Stomach (tissue), 9 donors: ENCODE data around the gene ETHE1. TPM values are rescaled to one million over a fixed set of nuclear protein-coding genes. Genes with fewer than 3 reads are reported as not detected.

Source experiments
- DNase-seq, 2 donors: peaks; one replicate each; pipeline versions ENCODE4 v3.0.0 to v3.0.0-alpha.2; 2013 to 2019
- H3K27ac ChIP-seq, 5 donors: fragments of 200-600 bp in 4 of 5; sonication (generic) in 4 of 5; one replicate each; pipeline ENCODE4 v1.5.1; 2013 to 2019; ENCODE audit warnings: mild to moderate bottlenecking in 1 of 5, moderate library complexity in 1 of 5
- H3K27me3 ChIP-seq, 3 donors: fragments of 200-600 bp; sonication (generic); one replicate each; pipeline ENCODE4 v1.5.1; 2017 to 2019; ENCODE audit warnings: mixed run types in 1 of 3
- H3K36me3 ChIP-seq, 4 donors: fragments of 200-600 bp; sonication (generic); 1 replicate in 3 of 4; 2 replicates in 1 of 4; pipeline ENCODE4 v1.5.1; 2016 to 2019
- H3K4me1 ChIP-seq, 4 donors: fragments of 200-600 bp; sonication (generic); one replicate each; pipeline ENCODE4 v1.5.1; 2016 to 2019
- H3K4me3 ChIP-seq, 4 donors: fragments of 200-600 bp; sonication (generic) in 3 of 4; one replicate each; pipeline ENCODE4 v1.5.1; 2016 to 2019; ENCODE audit warnings: mild to moderate bottlenecking in 1 of 4
- H3K9me3 ChIP-seq, 4 donors: fragments of 200-600 bp; sonication (generic); one replicate each; pipeline ENCODE4 v1.5.1; 2016 to 2019
- EP300 ChIP-seq: sonication (generic); formaldehyde crosslinking; IDR thresholded peaks from one replicate; pipeline ENCODE4 v1.6.1; 2017; ENCODE audit warnings: antibody characterized with exemption
- POLR2A ChIP-seq, 4 donors: fragments of 450-650 bp; IDR thresholded peaks; one replicate each; pipeline ENCODE4 v1.6.1; 2016; ENCODE audit warnings: antibody characterized with exemption in 4 of 4, control low read depth in 2 of 4, mild to moderate bottlenecking in 1 of 4, moderate library complexity in 1 of 4
- POLR2AphosphoS5 ChIP-seq, 3 donors: sonication (generic); formaldehyde crosslinking; IDR thresholded peaks; one replicate each; pipeline ENCODE4 v1.6.1; 2016; ENCODE audit warnings: antibody characterized with exemption in 3 of 3
- WGBS, 5 donors: extraction: QIAGEN DNeasy Blood & Tissue Kit in 3 of 5; methylation state at CpG; one replicate each; pipeline versions ENCODE4 v1.1.5 to v1.1.7; 2013 to 2018; 5-methylcytosine and 5-hydroxymethylcytosine counted together
- intact Hi-C: fragments of 100-400 bp; cut with DNase I; formaldehyde crosslinking; loops from one replicate; pipeline ENCODE4 v1.15.1; 2023; ENCODE audit warnings: low total_unique reads
- polyA plus RNA-seq, 3 donors: library from polyadenylated mRNA; stranded (reverse); fragments of 200-250 nt; gene quantifications; one replicate each; pipeline ENCODE4 v1.2.3, GENCODE V29; 2013
- total RNA-seq, 5 donors: library from RNA; depleted of rRNA; stranded (reverse); fragments of >200 nt; gene quantifications; one replicate each; pipeline versions ENCODE4 v1.1.0 to v1.2.3, GENCODE V29; 2014 to 2016
- TF ChIP-seq, protein P1 (sequence below), 7 experiments: fragments of 450-650 bp in 4 of 7; fragments of 200-600 bp in 3 of 7; sonication (generic) in 3 of 7; IDR thresholded peaks; one replicate each; pipeline ENCODE4 v1.5.1; 2016 to 2019; ENCODE audit warnings: antibody characterized with exemption in 7 of 7, control low read depth in 2 of 7, mild to moderate bottlenecking in 1 of 7
- donor health status: healthy with polysubstance abuse.
- donor health status: Bipolar disorder and iron deficiency.
- donor health status: healthy.

Gene ETHE1
- total and polyA plus RNA-seq, 8 donors: 42.6 to 157 (median 57.8) TPM

DNA sequence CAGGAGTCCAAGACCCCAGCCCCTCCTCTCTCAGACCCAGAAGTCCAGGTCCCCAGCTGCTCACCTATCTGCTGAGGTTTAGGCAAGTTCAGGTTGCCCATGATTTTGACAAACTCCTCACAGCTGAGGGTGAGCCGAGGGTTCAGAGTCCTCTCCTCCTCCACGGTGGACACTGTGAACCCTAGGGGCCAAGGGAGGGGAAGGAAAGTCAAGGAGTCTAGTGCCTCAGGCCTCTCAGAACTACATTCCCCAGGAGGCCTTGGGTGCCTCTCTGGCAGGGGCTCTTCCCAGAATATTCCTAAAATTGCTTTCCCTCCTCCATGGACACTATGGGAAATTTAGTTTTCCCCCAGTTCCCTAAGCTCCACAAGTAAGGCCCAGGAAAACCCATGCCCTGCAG, 19.1 kb downstream of the ETHE1 start:
- WGBS, 5 donors: 60 to 93% (median 80%) methylated on average over 1 to 2 of the region's 2 CpGs
- intact Hi-C loops: no loop called here
- Histone ChIP-seq H3K27ac (no peak overlapping the region), H3K9me3 (no peaks in the 10 kb centered on the region), H3K4me1 (peaks cover 12 to 20% (median 16%) of the 10 kb centered on the region in 4 donors), H3K36me3 (peaks cover 16 to 49% (median 45%) of the 10 kb centered on the region in 4 donors), H3K4me3 (no peak overlapping the region), H3K27me3 (no peaks in the 10 kb centered on the region)
- no peak for TF ChIP-seq EP300
- no peak for TF ChIP-seq POLR2AphosphoS5 (IDR thresholded peaks at IDR 0.05)
- TF ChIP-seq, protein P1, sequence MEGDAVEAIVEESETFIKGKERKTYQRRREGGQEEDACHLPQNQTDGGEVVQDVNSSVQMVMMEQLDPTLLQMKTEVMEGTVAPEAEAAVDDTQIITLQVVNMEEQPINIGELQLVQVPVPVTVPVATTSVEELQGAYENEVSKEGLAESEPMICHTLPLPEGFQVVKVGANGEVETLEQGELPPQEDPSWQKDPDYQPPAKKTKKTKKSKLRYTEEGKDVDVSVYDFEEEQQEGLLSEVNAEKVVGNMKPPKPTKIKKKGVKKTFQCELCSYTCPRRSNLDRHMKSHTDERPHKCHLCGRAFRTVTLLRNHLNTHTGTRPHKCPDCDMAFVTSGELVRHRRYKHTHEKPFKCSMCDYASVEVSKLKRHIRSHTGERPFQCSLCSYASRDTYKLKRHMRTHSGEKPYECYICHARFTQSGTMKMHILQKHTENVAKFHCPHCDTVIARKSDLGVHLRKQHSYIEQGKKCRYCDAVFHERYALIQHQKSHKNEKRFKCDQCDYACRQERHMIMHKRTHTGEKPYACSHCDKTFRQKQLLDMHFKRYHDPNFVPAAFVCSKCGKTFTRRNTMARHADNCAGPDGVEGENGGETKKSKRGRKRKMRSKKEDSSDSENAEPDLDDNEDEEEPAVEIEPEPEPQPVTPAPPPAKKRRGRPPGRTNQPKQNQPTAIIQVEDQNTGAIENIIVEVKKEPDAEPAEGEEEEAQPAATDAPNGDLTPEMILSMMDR (IDR thresholded peaks at IDR 0.05): no peak
- TF ChIP-seq POLR2A (IDR thresholded peaks at IDR 0.05): no peak
- no peak for DNase-seq

DNA sequence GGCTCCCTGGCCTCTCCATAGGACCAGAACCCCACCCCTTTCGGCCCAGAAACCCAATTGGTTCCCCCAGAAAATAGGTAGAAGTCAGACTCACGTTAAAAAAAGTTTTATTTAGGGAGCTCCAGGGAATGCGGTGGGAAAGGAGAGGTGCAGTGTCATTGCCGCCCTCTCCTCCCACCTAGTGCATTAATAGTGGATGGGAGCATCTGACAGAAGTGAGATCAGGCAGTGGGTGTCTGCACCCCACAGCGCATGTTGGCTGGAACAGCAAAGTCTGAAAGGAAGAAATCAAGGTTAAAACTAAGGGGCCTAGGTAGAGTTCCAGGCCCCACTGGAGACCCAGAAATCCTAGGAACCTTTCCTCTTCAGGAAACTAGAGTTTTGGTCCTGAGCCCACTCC, 20.4 kb downstream of the ETHE1 start:
- Histone ChIP-seq H3K4me3 (no peak overlapping the region), H3K4me1 (peaks cover 12 to 33% (median 24%) of the 10 kb centered on the region in 4 donors), H3K36me3 (peaks cover 16 to 52% (median 44%) of the 10 kb centered on the region in 4 donors), H3K9me3 (no peaks in the 10 kb centered on the region), H3K27me3 (no peaks in the 10 kb centered on the region), H3K27ac (no peak overlapping the region)
- intact Hi-C loops: no loop called here
- 84 to 94% (median 89%) methylated on average over 5 of the region's 5 CpGs for WGBS, 5 donors
- TF ChIP-seq POLR2A (IDR thresholded peaks at IDR 0.05) (no peak), POLR2AphosphoS5 (IDR thresholded peaks at IDR 0.05) (no peak), EP300 (no peak)
- TF ChIP-seq, protein P1 (IDR thresholded peaks at IDR 0.05): no peak
- no peak for DNase-seq

DNA sequence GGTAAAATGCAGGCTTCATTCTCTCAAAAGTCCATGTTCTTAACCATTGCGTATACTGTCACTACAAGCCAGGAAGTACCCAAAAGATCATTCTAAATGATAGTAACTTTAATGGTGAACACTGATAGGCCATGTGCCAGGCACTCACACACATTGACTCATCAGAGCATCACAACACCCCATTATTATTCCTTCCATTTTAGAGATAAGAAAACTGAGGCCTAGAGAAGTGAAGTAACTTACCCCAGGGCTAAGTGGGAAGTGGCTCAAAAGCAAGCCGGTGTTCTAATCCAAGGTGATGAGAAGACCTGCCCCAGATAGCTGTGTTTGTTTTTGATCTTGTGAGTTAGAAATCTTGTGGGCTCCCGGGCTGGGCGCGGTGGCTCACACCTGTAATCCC, 21.1 kb downstream of the ETHE1 start:
- no peak for DNase-seq
- Histone ChIP-seq H3K4me3 (no peak overlapping the region), H3K4me1 (peaks cover 12 to 37% (median 27%) of the 10 kb centered on the region in 4 donors), H3K27ac (no peak overlapping the region), H3K9me3 (no peaks in the 10 kb centered on the region), H3K27me3 (no peaks in the 10 kb centered on the region), H3K36me3 (peaks cover 16 to 49% (median 42%) of the 10 kb centered on the region in 4 donors)
- intact Hi-C loops: no loop called here
- TF ChIP-seq POLR2AphosphoS5 (IDR thresholded peaks at IDR 0.05) (no peak), EP300 (no peak), POLR2A (IDR thresholded peaks at IDR 0.05) (no peak)
- TF ChIP-seq, protein P1 (IDR thresholded peaks at IDR 0.05): no peak
- 91 to 94% (median 93%) methylated on average over 5 of the region's 5 CpGs for WGBS, 5 donors

DNA sequence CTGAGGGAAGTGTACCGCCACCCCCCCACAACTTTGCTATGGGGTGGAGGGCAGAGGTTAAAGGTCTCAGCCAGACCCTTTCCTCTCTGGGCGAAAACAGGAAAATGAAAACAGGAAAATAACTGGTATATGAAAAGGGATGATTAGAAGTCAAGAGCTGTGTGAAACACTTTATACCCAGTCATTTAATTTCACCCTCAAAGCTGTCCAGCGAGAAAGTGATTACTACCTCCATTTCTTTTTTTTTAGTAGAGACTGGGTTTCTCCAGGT, 21.9 kb downstream of the ETHE1 start:
- no peaks in the 10 kb centered on the region for H3K9me3 ChIP-seq
- peaks cover 12 to 37% (median 27%) of the 10 kb centered on the region in 4 donors for H3K4me1 ChIP-seq
- intact Hi-C loops: no loop called here
- TF ChIP-seq EP300 (no peak), POLR2A (IDR thresholded peaks at IDR 0.05) (no peak), POLR2AphosphoS5 (IDR thresholded peaks at IDR 0.05) (no peak)
- TF ChIP-seq, protein P1 (IDR thresholded peaks at IDR 0.05): no peak
- WGBS, 5 donors: 73 to 87% (median 75%) methylated on average over 3 of the region's 3 CpGs
- H3K27me3 ChIP-seq: no peaks in the 10 kb centered on the region
- H3K4me3 ChIP-seq: peak overlapping the region; percentile 75 to 82 (median 77)
- peaks cover 12 to 41% (median 33%) of the 10 kb centered on the region in 4 donors for H3K36me3 ChIP-seq
- H3K27ac ChIP-seq: peak overlapping the region in 4 of 5 donors; percentile 83 to 90 (median 89)
- DNase-seq: no peak
